ENCODE measurements around the gene BTBD7.

Gene BTBD7

DNA sequence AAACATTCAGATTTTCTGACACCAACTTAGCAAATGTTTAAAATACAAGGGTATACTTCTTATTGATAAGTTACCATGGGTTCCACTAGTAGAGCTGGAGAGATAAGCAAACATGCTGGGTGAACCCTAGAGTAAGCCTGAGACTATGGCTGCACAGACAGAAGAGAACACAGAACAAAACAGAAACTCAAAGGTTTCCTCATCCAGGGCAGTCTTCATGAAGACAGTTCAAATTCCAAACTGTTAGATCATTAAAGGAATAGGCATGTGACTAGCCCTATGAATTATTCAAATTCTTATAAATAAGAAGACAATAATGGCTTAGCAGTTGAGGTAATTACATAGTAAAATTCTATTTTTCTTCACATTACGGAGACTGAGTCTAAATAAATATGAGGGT, 28.1 kb downstream of the BTBD7 start:
- DNase-seq (ENCODE audit: low spot score) = no peak
- no peak overlapping the region for H3K27ac ChIP-seq
- ChIA-PET POLR2A (ENCODE audit: low non-redundant PET) (no interaction called here), CTCF (interaction anchor here (0.8 kb wide), 1 partner anchor 12 kb away, joined by 5 read pairs; no protein-coding TSS in a partner anchor)
- TF ChIP-seq, protein P1, sequence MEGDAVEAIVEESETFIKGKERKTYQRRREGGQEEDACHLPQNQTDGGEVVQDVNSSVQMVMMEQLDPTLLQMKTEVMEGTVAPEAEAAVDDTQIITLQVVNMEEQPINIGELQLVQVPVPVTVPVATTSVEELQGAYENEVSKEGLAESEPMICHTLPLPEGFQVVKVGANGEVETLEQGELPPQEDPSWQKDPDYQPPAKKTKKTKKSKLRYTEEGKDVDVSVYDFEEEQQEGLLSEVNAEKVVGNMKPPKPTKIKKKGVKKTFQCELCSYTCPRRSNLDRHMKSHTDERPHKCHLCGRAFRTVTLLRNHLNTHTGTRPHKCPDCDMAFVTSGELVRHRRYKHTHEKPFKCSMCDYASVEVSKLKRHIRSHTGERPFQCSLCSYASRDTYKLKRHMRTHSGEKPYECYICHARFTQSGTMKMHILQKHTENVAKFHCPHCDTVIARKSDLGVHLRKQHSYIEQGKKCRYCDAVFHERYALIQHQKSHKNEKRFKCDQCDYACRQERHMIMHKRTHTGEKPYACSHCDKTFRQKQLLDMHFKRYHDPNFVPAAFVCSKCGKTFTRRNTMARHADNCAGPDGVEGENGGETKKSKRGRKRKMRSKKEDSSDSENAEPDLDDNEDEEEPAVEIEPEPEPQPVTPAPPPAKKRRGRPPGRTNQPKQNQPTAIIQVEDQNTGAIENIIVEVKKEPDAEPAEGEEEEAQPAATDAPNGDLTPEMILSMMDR (conservative IDR thresholded peaks at IDR 0.05; ENCODE audit: low read depth) = no peak

DNA sequence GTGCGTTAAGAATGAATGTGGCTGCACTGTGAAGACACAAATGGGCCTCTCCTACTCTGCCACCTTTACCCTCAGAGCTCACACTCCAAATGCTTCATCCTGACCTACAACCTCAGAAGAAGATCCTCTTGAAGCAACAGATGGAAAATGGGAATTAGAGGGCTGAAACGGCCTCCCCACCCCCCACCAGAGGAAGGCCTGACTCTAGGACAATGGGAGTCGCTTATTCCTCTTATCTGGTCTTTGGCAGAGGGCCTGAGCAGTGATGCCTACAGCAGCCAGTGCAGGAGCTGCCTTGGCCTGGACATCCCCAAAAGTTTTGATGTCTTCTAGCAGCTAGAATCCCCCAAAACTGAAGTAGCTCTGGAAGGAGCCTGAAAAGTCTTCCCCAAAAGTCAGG, 29.2 kb downstream of the BTBD7 start:
- ChIA-PET POLR2A (ENCODE audit: low non-redundant PET) (no interaction called here), CTCF (no interaction called here)
- H3K27ac ChIP-seq = no peak overlapping the region
- TF ChIP-seq, protein P1 (conservative IDR thresholded peaks at IDR 0.05; ENCODE audit: low read depth) = no peak
- no peak for DNase-seq (ENCODE audit: low spot score)

DNA sequence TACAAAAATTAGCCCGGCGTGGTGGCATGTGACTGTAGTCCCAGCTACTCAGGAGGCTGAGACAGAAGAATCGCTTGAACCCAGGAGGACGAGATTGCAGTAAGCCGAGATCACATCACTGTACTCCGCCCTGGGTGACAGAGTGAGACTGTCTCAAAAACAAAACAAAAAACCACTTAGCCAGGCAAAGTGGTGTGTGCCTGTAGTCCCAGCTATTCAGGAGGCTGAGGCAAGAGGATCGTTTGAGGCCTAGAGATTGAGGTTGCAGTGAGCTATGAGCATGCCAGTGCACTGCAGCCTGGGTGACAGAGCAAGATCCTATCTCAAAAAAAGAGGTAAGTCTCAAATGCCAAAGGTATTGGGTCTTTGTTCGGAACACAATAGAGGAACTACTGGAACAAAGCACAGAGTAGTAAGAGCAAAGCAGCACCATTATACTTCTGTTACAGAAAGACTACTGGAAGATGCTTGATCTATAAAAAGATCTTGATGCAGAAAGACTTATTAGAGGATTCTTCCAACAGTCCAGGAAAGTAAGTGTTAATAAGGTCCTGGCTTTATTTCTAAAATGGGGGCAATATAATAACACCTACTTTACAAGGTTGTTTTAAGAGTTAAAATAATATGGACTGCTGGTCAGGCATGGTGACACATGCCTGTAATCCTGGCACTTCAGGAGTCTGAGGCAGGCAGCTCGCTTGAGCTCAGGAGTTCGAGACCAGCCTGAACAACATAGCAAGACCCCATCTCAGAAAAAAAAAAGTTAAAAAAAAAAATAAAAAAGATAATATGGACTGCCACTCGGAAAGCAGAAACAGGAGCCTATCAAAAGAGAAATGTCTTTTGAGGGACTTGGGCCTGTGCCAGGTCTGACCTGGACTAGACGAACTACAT, 29.9 kb downstream of the BTBD7 start:
- TF ChIP-seq, protein P1 (conservative IDR thresholded peaks at IDR 0.05; ENCODE audit: low read depth) = no peak
- no peak for DNase-seq (ENCODE audit: low spot score)
- CTCF ChIA-PET = interaction anchor here (1.1 kb wide), 1 partner anchor 39 kb away, joined by 6 read pairs; no protein-coding TSS in a partner anchor
- POLR2A ChIA-PET (ENCODE audit: low non-redundant PET) = no interaction called here
- no peak overlapping the region for H3K27ac ChIP-seq

DNA sequence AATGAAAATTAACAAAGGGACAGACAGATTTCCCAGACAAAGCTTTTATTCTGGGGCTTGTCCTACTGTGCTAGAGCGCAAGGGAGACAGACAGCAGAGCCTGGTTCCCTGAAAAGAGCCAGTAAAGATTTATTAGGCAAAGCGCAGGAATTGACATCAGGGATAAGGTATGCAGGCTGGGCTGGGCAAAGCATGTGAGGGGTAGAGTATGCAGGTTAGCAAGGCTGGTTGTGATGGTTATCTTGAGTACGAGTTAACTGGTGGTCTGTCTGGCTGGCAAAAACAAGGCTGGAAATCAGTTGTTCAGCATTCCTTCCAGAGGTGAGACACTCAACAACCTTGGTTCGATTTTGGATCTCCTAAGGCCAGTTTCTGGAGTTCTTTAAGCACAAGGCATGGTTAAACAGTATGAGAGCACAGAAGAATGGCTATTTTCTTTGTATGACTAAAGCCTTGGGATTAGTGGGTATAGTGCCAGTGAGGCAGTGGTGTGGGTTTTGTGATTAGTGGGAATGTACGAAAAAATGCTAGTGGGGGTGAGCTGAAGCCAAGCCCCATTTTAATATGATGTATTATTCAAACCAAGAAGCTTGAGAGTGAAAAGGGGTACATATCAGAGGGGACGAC, 30.9 kb downstream of the BTBD7 start:
- TF ChIP-seq, protein P1 (conservative IDR thresholded peaks at IDR 0.05; ENCODE audit: low read depth) = no peak
- CTCF ChIA-PET = interaction anchor here (1.1 kb wide), 1 partner anchor 40 kb away, joined by 6 read pairs; no protein-coding TSS in a partner anchor
- no peak overlapping the region for H3K27ac ChIP-seq
- DNase-seq (ENCODE audit: low spot score) = no peak
- POLR2A ChIA-PET (ENCODE audit: low non-redundant PET) = no interaction called here

DNA sequence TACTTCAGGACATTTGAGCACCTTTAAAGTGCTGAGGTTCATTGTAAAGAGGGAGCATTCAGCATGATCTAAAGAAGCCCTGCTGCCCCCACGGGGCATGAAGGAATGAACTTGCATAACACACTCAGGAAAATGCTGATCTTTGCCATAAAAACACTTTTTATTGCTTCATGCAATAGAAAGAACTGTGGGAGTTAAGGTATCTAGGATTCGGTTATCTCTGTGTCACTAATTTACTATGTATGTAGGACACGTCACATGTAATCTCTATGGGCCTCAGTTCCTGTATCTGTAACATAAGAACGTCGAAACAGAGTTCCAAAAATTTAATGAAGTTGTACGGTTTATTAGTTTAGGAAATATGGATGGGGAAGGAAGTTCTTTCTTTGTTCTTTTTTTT, 33.0 kb downstream of the BTBD7 start:
- no peak overlapping the region for H3K27ac ChIP-seq
- no peak for DNase-seq (ENCODE audit: low spot score)
- CTCF ChIA-PET = interaction anchor here (0.7 kb wide), 1 partner anchor 65 kb away, joined by 6 read pairs; no protein-coding TSS in a partner anchor
- TF ChIP-seq, protein P1 (conservative IDR thresholded peaks at IDR 0.05; ENCODE audit: low read depth) = no peak
- POLR2A ChIA-PET (ENCODE audit: low non-redundant PET) = no interaction called here

DNA sequence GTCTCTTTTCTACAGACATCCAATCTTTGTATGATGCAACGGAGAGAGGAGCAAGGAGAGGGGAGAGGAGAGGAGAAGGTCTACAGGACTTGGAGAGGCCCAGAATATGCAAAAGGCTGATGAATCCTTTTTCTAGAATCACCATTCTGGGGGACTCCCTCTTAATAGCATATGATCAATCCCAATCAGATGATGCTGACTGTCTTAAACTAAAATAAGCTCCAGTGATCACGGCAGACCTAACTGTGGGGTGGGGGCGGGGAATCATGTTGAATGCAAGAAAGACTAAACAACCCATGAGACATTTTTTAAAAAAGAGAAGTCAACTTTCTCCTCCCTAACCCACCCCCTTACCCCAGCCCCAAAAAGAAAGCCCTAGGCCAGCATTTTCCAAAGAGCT, 33.4 kb downstream of the BTBD7 start:
- H3K27ac ChIP-seq = no peak overlapping the region
- ChIA-PET POLR2A (ENCODE audit: low non-redundant PET) (no interaction called here), CTCF (no interaction called here)
- TF ChIP-seq, protein P1 (conservative IDR thresholded peaks at IDR 0.05; ENCODE audit: low read depth) = no peak
- DNase-seq (ENCODE audit: low spot score) = no peak
